ENCODE results near the gene CACNA1C.

The CACNA1C gene

GRCh38 chr12:2302711-2303580 is 250.2 kb downstream of the CACNA1C start:
- no peak for DNase-seq

- no peak for DNase-seq
Measured at GRCh38 chr12:2304223-2304622, 251.4 kb downstream of the CACNA1C start.

- no peak for DNase-seq
Measured at GRCh38 chr12:2306012-2306411, 253.2 kb downstream of the CACNA1C start.

GRCh38 chr12:2306735-2307134 is 253.9 kb downstream of the CACNA1C start:
- no peak for DNase-seq

- no peak for DNase-seq
Measured at GRCh38 chr12:2307550-2307949, 254.8 kb downstream of the CACNA1C start.

- no peak for DNase-seq
Measured at GRCh38 chr12:2309647-2310046, 256.9 kb downstream of the CACNA1C start.

- DNase-seq, result no peak
Measured at GRCh38 chr12:2311020-2311778, 258.4 kb downstream of the CACNA1C start.

GRCh38 chr12:2312175-2312574 is 259.4 kb downstream of the CACNA1C start:
- no peak for DNase-seq

GRCh38 chr12:2312770-2313169 is 260.0 kb downstream of the CACNA1C start:
- no peak for DNase-seq

GRCh38 chr12:2314492-2314891 is 261.7 kb downstream of the CACNA1C start:
- no peak for DNase-seq

- no peak for DNase-seq
Measured at GRCh38 chr12:2317772-2318171, 265.0 kb downstream of the CACNA1C start.

GRCh38 chr12:2318286-2318685 is 265.5 kb downstream of the CACNA1C start:
- DNase-seq, result no peak

GRCh38 chr12:2319136-2319535 is 266.3 kb downstream of the CACNA1C start:
- DNase-seq, result no peak

- no peak for DNase-seq
Measured at GRCh38 chr12:2319737-2320506, 267.1 kb downstream of the CACNA1C start.

- no peak for DNase-seq
Measured at GRCh38 chr12:2320841-2321240, 268.1 kb downstream of the CACNA1C start.

- DNase-seq, result no peak
Measured at GRCh38 chr12:2322554-2323120, 269.9 kb downstream of the CACNA1C start.

GRCh38 chr12:2323532-2324255 is 270.9 kb downstream of the CACNA1C start:
- no peak for DNase-seq

GRCh38 chr12:2324387-2324786 is 271.6 kb downstream of the CACNA1C start:
- DNase-seq, result no peak

- no peak for DNase-seq
Measured at GRCh38 chr12:2325519-2325918, 272.7 kb downstream of the CACNA1C start.

- no peak for DNase-seq
Measured at GRCh38 chr12:2326470-2326869, 273.7 kb downstream of the CACNA1C start.

- DNase-seq, result no peak
Measured at GRCh38 chr12:2328661-2329060, 275.9 kb downstream of the CACNA1C start.

GRCh38 chr12:2329661-2330210 is 276.9 kb downstream of the CACNA1C start:
- DNase-seq, result no peak
